ENCODE measurements around the gene CMTM4.
"Not testable (repeated sequence)": the region's sequence is repeated elsewhere in the genome, so short reads cannot be mapped to it uniquely, and the experiment has no call there.

Gene CMTM4

DNA sequence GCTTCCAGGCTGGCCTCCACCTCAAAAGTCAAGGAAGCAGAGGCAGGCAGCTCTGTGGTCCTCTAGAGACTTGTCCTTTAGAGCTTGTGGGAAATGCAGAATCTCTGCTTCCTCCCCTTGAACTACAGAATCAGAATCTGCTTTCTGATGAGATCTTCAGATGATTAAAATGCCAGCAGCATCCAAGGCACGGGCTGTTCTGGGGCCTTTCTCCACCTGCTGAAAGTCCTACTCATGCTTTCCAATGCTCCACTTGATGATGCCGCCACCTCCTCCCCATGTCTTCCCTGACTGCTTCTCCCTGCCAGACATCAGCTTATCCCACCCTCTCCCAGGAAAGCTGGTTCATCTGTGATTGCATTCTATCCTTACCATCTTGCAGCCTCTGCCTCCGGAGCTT lies 58.7 kb downstream of the CMTM4 start:
- Histone ChIP-seq H3K79me2 (ENCODE audit: insufficient read depth, low read depth) (no peaks in the 10 kb centered on the region), H3K4me3 (IDR thresholded peaks at IDR 0.05; ENCODE audit: insufficient read depth, low read depth, low read length) (no peak overlapping the region), H3K9ac (no peak overlapping the region), H4K20me1 (ENCODE audit: insufficient read depth) (no peaks in the 10 kb centered on the region), H3K4me2 (no peak overlapping the region), H3K27me3 (ENCODE audit: insufficient read depth, low read depth) (no peaks in the 10 kb centered on the region), H2AFZ (ENCODE audit: low read depth) (no peak overlapping the region), H3K36me3 (ENCODE audit: insufficient read depth) (no peaks in the 10 kb centered on the region), H3K4me1 (ENCODE audit: low read depth, poor library complexity, severe bottlenecking) (no peaks in the 10 kb centered on the region), H3K27ac (no peak overlapping the region)
- TF ChIP-seq, protein P1, sequence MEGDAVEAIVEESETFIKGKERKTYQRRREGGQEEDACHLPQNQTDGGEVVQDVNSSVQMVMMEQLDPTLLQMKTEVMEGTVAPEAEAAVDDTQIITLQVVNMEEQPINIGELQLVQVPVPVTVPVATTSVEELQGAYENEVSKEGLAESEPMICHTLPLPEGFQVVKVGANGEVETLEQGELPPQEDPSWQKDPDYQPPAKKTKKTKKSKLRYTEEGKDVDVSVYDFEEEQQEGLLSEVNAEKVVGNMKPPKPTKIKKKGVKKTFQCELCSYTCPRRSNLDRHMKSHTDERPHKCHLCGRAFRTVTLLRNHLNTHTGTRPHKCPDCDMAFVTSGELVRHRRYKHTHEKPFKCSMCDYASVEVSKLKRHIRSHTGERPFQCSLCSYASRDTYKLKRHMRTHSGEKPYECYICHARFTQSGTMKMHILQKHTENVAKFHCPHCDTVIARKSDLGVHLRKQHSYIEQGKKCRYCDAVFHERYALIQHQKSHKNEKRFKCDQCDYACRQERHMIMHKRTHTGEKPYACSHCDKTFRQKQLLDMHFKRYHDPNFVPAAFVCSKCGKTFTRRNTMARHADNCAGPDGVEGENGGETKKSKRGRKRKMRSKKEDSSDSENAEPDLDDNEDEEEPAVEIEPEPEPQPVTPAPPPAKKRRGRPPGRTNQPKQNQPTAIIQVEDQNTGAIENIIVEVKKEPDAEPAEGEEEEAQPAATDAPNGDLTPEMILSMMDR (conservative IDR thresholded peaks at IDR 0.05; ENCODE audit: low read depth, low read length), result no peak

DNA sequence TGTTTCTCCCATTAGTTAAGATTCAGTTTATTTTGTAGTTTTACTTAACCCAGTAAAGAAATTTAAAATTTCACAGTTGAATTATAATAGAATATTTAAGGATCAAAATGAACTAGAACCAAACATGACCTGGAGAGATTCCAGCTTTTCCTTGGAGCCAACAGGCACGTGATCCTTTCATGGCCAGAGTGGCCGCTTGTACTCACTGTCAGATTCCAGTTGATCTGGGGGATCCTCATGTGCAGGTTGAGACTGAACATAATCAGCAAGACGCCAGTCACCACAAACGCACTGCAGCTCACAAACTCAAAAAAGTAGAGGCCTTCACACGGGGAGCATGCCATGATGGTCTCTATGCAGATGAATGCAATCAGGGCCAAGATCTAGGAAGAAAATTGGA lies 60.3 kb downstream of the CMTM4 start:
- Histone ChIP-seq H3K4me2 (no peak overlapping the region), H3K79me2 (ENCODE audit: insufficient read depth, low read depth) (no peaks in the 10 kb centered on the region), H3K36me3 (ENCODE audit: insufficient read depth) (no peaks in the 10 kb centered on the region), H3K27ac (no peak overlapping the region), H2AFZ (ENCODE audit: low read depth) (no peak overlapping the region), H3K4me1 (ENCODE audit: low read depth, poor library complexity, severe bottlenecking) (no peaks in the 10 kb centered on the region), H3K9ac (no peak overlapping the region), H3K4me3 (IDR thresholded peaks at IDR 0.05; ENCODE audit: insufficient read depth, low read depth, low read length) (no peak overlapping the region), H4K20me1 (ENCODE audit: insufficient read depth) (no peaks in the 10 kb centered on the region), H3K27me3 (ENCODE audit: insufficient read depth, low read depth) (no peaks in the 10 kb centered on the region)
- TF ChIP-seq, protein P1 (conservative IDR thresholded peaks at IDR 0.05; ENCODE audit: low read depth, low read length), result no peak

DNA sequence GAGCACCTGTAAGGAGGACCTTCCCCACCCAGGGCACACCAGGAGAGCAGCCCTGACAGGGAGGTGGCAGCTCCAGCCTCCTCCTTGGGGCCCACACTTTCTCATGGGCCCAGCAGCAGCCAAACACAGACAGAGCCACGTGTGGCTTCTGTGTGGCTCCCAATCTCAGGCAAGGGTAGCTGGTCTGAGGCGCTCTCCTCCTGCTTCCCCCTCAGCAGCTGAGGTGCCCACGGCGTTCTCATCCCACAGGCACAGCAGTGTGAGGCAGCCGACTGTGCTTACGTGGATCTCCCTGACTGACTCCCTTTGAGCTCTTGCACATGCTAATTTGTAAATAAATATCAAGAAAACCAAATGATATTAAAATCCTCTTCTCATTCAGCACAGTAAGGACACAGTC lies 61.1 kb downstream of the CMTM4 start:
- H3K27me3 ChIP-seq (ENCODE audit: insufficient read depth, low read depth), result no peaks in the 10 kb centered on the region
- H3K9ac ChIP-seq, result no peak overlapping the region
- H3K36me3 ChIP-seq (ENCODE audit: insufficient read depth), result no peaks in the 10 kb centered on the region
- H2AFZ ChIP-seq (ENCODE audit: low read depth), result no peak overlapping the region
- no peaks in the 10 kb centered on the region for H4K20me1 ChIP-seq (ENCODE audit: insufficient read depth)
- no peak overlapping the region for H3K4me2 ChIP-seq
- H3K4me1 ChIP-seq (ENCODE audit: low read depth, poor library complexity, severe bottlenecking), result no peaks in the 10 kb centered on the region
- H3K27ac ChIP-seq, result no peak overlapping the region
- H3K79me2 ChIP-seq (ENCODE audit: insufficient read depth, low read depth), result no peaks in the 10 kb centered on the region
- H3K4me3 ChIP-seq (IDR thresholded peaks at IDR 0.05; ENCODE audit: insufficient read depth, low read depth, low read length), result no peak overlapping the region
- TF ChIP-seq, protein P1 (conservative IDR thresholded peaks at IDR 0.05; ENCODE audit: low read depth, low read length), result no peak

DNA sequence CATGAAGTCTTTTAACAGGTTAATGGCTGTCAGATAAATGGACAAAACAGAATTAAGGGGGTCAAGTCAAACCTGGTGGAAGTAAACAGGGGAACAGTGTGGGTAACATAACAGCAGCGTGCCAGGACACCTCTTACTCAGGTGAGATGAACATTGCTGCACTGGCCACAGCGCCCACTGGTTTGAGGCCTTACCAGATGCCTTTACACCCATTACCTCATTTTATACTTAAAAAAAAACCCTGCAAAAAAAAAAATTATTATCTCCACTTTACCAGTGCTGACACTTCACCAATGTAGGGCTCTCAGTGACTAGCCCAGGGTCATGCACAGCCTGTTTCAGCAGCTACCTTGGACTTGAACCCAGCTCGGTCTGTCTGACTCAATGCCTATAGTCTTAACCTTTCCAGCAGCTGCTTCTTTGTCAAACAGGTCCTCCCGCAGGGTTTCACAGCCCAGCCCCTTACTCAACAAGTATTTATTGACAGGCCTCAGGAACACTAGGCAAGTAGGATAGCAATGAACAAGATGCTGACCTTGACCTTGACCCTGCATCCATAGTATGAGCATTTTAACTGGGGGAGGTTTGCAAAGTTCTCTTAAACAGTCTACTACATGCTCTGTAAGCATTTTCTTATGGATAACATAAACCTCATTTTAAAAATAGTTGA lies 61.9 kb downstream of the CMTM4 start:
- H2AFZ ChIP-seq (ENCODE audit: low read depth), result no peak overlapping the region
- no peak overlapping the region for H3K9ac ChIP-seq
- H3K4me2 ChIP-seq, result no peak overlapping the region
- H3K27ac ChIP-seq, result no peak overlapping the region
- H3K36me3 ChIP-seq (ENCODE audit: insufficient read depth), result no peaks in the 10 kb centered on the region
- no peaks in the 10 kb centered on the region for H3K79me2 ChIP-seq (ENCODE audit: insufficient read depth, low read depth)
- TF ChIP-seq, protein P1 (conservative IDR thresholded peaks at IDR 0.05; ENCODE audit: low read depth, low read length), result no peak
- no peaks in the 10 kb centered on the region for H3K4me1 ChIP-seq (ENCODE audit: low read depth, poor library complexity, severe bottlenecking)
- H3K4me3 ChIP-seq (IDR thresholded peaks at IDR 0.05; ENCODE audit: insufficient read depth, low read depth, low read length), result no peak overlapping the region
- no peaks in the 10 kb centered on the region for H4K20me1 ChIP-seq (ENCODE audit: insufficient read depth)
- no peaks in the 10 kb centered on the region for H3K27me3 ChIP-seq (ENCODE audit: insufficient read depth, low read depth)

DNA sequence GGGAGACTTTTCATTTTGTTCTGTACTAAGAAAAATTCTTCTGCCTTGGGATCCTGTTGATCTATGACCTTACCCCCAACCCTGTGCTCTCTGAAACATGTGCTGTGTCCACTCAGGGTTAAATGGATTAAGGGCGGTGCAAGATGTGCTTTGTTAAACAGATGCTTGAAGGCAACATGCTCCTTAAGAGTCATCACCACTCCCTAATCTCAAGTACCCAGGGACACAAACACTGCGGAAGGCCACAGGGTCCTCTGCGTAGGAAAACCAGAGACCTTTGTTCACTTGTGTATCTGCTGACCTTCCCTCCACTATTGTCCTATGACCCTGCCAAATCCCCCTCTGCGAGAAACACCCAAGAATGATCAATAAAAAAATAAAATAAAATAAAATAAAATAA lies 65.0 kb downstream of the CMTM4 start:
- not testable (repeated sequence) for H3K27me3 ChIP-seq (ENCODE audit: insufficient read depth, low read depth)

DNA sequence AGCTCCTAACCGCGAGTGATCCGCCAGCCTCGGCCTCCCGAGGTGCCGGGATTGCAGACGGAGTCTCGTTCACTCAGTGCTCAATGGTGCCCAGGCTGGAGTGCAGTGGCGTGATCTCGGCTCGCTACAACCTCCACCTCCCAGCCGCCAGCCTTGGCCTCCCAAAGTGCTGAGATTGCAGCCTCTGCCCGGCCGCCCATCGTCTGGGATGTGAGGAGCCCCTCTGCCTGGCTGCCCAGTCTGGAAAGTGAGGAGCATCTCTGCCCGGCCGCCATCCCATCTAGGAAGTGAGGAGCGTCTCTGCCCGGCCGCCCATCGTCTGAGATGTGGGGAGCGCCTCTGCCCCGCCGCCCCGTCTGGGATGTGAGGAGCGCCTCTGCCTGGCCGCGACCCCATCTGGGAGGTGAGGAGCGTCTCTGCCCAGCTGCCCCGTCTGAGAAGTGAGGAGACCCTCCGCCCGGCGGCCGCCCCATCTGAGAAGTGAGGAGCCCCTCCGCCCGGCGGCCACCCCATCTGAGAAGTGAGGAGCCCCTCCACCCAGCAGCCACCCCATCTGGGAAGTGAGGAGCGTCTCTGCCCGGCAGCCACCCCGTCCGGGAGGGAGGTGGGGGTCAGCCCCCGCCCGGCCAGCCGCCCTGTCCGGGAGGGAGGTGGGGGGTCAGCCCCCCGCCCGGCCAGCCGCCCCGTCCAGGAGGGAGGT lies 65.8 kb downstream of the CMTM4 start:
- not testable (repeated sequence) for H3K4me1 ChIP-seq (ENCODE audit: low read depth, poor library complexity, severe bottlenecking); H3K27me3 ChIP-seq (ENCODE audit: insufficient read depth, low read depth); H4K20me1 ChIP-seq (ENCODE audit: insufficient read depth); H3K27ac ChIP-seq; H3K4me2 ChIP-seq; H2AFZ ChIP-seq (ENCODE audit: low read depth); H3K4me3 ChIP-seq (IDR thresholded peaks at IDR 0.05; ENCODE audit: insufficient read depth, low read depth, low read length); H3K9ac ChIP-seq; H3K79me2 ChIP-seq (ENCODE audit: insufficient read depth, low read depth); H3K36me3 ChIP-seq (ENCODE audit: insufficient read depth)

More for the DNA sequence above, 65.0 kb downstream of the CMTM4 start:
- not testable (repeated sequence) for H3K9ac ChIP-seq; H3K4me3 ChIP-seq (IDR thresholded peaks at IDR 0.05; ENCODE audit: insufficient read depth, low read depth, low read length); H4K20me1 ChIP-seq (ENCODE audit: insufficient read depth); H3K4me2 ChIP-seq; H2AFZ ChIP-seq (ENCODE audit: low read depth); H3K36me3 ChIP-seq (ENCODE audit: insufficient read depth); H3K4me1 ChIP-seq (ENCODE audit: low read depth, poor library complexity, severe bottlenecking); H3K27ac ChIP-seq; H3K79me2 ChIP-seq (ENCODE audit: insufficient read depth, low read depth)
